Right ventricle myocardium inferior (tissue), 1 donor: ENCODE data around the gene GALNT10. TPM values are rescaled to one million over a fixed set of nuclear protein-coding genes. Genes with fewer than 3 reads are reported as not detected.

Source experiments
- ATAC-seq: fragments of 200-7000 bp; cut with Tn5 transposase; one replicate; pipeline ENCODE4 v1.9.1; 2020; ENCODE audit warnings: mild to moderate bottlenecking, moderate library complexity
- DNase-seq: peaks from one replicate; pipeline ENCODE4 v3.0.0; 2021; ENCODE audit errors: missing footprints
- intact Hi-C: fragments of 100-400 bp; cut with DNase I; formaldehyde crosslinking; loops from one replicate; pipeline ENCODE4 v1.11.0; 2022
- total RNA-seq: library from RNA; stranded (reverse); fragmentation: NEBNext Ultra II Directional; extraction: Animal tissue kit (Norgen Biotek cat#: 25700); gene quantifications from one replicate; pipeline ENCODE4 v1.2.1, GENCODE V29; 2021
- donor health status: DM: no; HTN: yes; CAD: no; lungs with severe emphysema.

Gene GALNT10
- total RNA-seq, 1 donor from 2014 or later = 15.5 TPM

DNA sequence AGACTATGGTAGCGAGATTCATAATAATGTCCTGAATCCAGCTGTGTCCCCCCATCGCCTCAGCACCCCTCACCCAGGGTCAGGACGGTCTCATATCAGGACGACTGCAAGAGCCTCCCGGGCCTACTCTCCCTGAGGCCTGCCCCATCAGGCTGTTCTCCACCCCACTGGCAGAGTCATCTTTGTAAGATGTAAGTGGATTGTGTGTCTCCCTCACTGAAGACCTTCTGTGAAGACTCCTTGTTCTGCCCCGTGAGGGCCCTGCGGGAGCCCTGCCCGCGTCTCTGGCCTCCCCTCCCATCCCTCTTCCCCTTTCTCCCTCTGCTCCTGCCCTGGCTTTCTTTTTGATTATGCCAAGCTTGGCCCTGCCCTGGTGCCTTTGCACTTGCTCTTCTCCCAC is 211.4 kb downstream of the GALNT10 start:
- intact Hi-C loops = no loop called here

DNA sequence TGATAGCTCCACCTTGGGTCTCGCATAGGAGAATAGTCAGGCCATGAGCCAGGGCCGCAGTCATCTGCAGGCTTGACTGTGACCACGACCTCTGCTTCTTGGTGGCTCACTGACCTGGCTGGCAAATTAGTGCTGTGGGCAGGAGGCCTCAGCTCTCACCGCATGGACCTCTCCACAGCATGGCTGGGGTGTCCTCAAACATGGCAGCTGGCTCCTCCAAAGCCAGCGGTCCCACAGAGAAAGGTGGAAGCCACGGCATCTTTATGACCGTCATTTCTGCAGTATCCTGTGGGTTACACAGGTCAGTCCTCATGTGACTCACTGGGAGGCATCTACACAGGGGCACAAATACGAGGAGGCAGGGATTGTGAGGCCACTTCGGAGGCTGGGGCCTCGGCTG is 212.1 kb downstream of the GALNT10 start:
- intact Hi-C loops = no loop called here
- no peak for ATAC-seq
- no peak for DNase-seq

More for the DNA sequence above, 211.4 kb downstream of the GALNT10 start:
- no peak for ATAC-seq
- DNase-seq = no peak

DNA sequence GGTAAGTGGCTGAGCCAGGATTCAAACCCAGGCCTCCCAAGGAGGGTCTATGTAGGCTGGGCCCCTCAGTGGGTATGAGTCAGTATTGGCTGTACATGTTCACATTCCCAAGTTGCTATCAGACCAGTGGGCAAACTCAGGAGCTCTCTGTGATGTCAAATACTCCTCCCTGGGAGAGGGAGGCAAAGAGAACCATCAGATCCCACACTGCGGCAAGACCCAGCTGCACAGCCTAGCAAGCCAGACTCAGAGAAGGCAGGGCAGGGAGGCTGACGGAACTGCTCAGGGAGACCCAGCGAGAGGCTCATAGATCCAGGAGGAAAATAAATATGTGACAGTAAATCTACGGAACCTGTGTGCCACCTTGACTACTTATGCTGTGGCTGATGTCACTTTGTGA is 212.7 kb downstream of the GALNT10 start:
- intact Hi-C loops = no loop called here
- ATAC-seq (no peak), DNase-seq (no peak)

DNA sequence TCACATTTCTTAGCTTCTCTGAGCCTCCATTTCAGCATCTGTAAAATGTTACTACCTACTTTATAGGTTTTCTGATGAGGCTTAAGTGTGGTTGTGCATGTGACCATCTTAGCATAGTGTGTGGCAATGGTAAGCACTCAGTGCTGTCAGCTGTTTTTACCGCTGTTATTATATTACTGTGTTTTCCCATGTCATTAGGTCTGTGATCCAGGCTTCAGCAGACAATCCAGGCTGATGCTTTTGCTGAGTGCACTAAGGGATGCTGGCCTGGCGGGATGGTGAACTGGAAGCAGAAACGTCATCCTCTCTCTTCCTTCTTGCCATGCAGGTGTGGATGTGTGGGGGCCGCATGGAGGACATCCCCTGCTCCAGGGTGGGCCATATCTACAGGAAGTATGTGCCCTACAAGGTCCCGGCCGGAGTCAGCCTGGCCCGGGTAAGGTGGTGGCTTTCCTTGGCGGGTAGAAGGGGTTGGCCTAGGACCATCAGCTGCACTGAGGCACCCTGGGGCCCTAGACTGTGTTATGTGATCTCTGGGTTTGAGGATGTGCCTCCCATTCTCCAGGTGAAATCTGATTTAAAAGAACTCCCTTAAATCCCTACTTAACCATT is 213.3 kb downstream of the GALNT10 start:
- no peak for ATAC-seq
- no peak for DNase-seq
- intact Hi-C loops = loop anchor here (1.0 kb wide), 1 partner anchor 213 kb away; no protein-coding TSS in a partner anchor

DNA sequence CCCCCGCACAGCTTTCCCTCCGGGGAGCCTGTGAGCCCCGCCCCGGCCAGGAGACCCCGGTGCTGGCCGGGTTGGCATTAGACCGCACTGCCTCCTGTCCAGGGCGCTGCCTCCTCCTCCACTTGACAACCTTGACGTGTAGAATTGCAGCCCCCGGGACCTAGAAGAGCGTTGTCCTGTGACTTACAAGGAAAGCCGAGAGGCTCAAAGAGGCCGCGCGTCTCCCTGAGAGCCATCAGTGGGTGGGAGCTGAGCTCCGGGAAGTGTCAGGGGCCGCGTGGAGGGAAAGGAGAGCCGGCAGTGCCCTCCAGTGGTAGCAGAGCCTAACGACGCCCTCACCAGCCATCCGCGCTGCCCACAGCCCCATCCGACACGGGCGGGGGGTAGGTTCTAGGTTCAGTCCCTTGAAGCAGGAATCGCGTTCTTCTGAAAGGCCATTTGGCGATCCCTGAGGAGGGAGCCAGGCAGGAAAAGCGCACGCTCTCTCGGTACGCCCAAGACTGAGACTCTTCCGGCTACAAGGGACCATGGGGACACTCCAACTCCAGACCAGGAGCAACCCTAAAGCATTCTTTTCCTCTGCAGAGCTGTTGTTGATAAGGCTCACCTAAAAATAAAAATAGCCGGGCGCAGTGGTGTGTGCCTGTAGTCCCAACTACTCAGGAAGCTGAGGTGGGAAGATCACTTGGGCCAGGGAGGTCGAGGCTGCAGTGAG is 214.7 kb downstream of the GALNT10 start:
- DNase-seq = peak; percentile 89
- ATAC-seq = peak; percentile 96
- intact Hi-C loops = loop anchor here (1.0 to 5.0 kb wide), 2 partner anchors 333 to 428 kb away; no protein-coding TSS in a partner anchor

DNA sequence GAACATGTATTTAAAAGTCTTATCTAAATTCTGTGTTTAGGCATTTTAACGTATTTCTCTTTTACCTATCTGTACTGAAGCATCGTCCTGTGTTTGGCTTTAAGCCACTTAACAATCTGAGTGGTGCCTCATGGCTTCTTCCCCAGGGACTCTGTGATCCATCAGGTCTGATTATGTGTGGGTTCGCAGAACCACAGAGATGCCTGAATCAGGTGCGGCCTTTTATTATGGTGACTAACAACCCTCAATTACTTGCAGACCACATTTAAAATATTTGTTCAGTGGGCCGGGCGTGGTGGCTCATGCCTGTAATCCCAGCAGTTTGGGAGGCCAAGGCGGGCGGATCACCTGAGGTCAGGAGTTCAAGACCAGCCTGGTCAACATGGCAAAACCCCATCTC is 215.7 kb downstream of the GALNT10 start:
- DNase-seq (no peak), ATAC-seq (no peak)
- intact Hi-C loops = loop anchor here (5.0 kb wide), 1 partner anchor 429 kb away; no protein-coding TSS in a partner anchor

DNA sequence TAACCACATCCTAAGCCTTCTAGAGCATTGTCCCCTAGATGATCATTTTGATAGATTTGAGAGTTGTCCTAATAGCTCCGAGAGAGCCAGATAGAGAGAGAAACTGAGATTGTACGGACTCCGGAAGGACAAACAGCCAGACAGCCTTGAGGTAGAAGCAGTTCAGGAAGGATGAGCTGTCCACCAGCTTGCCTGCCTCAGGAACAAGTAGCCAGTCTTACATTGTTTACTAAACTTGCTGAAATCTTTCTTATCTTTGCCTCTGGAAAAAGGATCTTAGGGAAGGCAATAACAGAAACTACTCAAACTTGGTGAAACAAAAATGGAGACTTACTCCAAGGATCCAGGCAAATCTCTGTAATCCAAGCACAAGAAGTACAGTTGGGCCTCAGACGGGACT is 216.3 kb downstream of the GALNT10 start:
- no peak for ATAC-seq
- intact Hi-C loops = loop anchor here (5.0 kb wide), 1 partner anchor 430 kb away; no protein-coding TSS in a partner anchor
- no peak for DNase-seq

DNA sequence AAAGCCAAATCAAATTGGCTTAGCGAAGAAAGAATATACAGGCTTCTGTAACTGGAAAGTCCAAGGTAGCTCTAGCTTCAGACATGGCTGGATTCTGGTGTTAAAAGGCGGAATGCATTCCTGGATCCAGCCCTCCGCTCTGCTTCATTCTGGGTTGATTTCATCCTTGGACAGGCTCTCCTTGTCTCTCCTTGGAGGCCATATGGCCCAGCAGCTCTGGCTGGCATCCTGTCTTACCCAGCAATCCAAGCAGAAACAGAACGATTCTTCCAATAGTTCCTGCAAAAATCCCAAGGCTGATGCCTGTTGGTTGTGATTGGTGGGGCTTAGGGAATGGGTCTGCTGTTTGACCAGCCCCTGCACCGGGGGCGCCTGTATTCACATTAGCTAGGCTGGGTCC is 218.3 kb downstream of the GALNT10 start:
- ATAC-seq = no peak
- intact Hi-C loops = loop anchor here (5.0 kb wide), 1 partner anchor 432 kb away; no protein-coding TSS in a partner anchor
- no peak for DNase-seq

DNA sequence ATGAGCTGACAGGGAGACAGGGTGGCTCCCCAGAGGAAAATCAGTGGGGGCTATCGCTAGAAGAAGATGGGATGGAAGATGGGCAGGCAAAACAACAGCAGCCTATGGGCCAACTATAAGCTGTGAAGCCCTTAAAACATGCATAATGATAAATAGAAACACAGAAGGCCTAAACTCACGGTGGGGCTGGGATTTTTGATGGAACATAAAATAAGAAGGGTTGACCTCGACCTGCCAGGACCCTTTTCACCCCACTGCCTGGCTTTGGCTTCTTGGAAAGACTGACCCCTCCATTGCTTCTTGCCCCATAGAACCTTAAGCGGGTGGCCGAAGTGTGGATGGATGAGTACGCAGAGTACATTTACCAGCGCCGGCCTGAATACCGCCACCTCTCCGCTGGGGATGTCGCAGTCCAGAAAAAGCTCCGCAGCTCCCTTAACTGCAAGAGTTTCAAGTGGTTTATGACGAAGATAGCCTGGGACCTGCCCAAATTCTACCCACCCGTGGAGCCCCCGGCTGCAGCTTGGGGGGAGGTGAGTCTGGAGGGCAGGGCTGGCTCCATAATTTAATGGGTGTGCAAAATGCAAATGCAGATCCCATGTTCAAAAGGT is 218.8 kb downstream of the GALNT10 start:
- ATAC-seq (no peak), DNase-seq (no peak)
- intact Hi-C loops = loop anchor here (5.0 kb wide), 1 partner anchor 432 kb away; no protein-coding TSS in a partner anchor

DNA sequence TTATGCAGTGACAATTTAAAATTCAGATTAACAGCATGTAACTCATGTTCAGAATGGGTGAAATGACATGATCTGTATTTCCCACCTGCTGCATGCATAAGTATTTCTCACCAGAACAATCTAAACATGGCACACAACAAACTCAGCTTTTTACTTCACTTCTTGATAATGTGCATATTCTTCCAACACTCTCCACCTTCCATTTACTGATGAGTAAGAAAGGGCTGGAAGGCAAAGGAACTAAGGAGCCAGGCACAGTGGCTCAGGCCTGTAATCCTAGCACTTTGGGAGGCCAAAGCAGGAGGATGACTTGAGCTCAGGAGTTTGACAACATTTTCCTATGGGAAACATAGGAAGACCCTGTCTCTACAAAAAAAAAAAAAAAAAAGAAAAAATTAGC is 219.5 kb downstream of the GALNT10 start:
- intact Hi-C loops = no loop called here
- DNase-seq (no peak), ATAC-seq (no peak)

DNA sequence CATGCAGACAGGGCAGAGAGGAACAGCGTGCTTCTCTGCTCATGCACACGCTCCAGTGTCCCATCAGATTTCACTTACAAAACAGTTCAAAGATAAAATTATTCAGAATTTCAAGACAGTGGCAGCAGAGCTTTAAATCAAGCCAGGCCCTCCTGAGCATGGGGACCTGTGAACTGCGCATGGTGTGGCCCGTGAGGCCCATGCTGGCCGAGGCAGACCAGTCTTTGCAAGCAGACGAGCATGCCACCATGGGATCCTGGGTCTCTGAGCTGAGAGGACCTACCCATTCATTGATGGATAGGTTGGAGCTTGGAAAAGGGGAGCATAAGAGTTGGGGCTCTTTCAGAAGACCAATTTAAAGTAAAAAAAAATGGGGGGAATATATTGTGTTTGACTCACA is 220.3 kb downstream of the GALNT10 start:
- ATAC-seq (no peak), DNase-seq (no peak)
- intact Hi-C loops = no loop called here

DNA sequence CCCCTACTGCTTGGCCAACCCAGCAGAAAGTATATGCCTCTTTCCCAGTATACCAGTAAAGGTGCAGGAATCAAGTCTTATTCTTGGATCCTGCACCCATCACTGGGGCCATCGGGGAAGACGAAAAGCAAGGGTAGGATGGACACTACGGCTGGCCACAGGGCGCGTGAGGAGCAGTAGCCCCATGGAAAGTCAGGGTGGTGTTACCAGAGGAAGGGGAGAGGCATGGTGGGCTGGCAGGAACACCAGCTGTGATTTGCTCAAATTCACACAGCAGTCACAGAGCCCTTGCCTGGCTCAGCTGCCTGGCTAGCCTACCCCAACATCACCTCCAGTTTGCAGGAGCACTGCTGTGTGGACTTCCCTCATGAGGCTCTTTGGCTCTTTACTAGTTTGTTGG is 220.8 kb downstream of the GALNT10 start:
- no peak for DNase-seq
- intact Hi-C loops = no loop called here
- no peak for ATAC-seq

DNA sequence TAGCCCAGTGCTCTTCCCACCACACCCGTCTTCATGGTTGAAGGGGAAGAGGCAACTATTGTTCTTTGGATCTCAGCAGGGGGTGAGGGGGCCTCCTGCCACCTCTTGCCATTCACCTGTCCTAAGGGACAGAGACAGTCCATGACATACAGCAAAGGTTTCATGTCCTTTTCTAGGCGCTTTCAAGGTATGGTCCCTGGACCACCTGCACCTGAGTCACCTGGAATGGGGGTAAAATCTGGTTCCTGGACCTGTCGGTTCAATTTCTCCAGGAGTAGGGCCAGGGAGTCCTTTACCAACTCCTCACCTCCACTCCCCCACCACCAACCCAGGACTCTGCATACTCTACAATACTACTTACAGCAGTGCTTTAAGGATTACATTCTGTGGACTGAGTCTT is 221.8 kb downstream of the GALNT10 start:
- intact Hi-C loops = no loop called here
- ATAC-seq (no peak), DNase-seq (no peak)

DNA sequence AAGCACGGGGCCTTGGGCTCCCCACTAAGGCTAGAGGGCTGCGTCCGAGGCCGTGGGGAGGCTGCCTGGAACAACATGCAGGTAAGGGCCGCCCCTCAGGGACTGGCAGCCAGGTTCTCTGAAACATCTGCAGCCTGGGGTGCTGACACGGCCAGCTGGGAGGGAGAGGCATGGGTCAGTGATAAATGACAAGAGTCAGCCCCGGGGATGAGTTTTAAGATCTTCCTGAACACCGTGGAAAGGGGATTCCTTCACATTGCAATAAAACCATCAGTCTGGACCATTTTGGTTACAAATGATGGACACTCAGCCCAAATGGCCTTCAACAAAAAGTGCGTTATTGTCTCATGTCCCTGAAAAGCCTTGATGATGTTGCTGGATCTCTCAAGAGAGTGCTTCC is 222.4 kb downstream of the GALNT10 start:
- no peak for DNase-seq
- intact Hi-C loops = no loop called here
- no peak for ATAC-seq

DNA sequence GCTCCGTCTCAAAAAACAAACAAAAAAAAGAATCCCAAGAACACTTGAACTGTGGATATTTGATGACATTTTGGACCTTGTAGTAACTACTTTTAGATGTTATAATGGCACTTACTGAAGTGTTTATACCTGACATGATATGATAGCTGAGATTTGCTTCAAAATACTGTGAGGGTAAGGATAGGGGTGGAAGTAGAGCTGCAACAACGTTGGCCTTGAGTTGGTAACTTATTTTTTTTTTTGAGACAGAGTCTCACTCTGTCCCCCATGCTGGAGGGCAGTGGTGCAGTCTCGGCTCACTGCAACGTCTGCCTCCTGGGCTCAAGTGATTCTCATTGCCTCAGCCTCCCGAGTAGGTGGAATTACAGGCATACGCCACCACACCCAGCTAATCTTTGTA is 224.6 kb downstream of the GALNT10 start:
- ATAC-seq = no peak
- intact Hi-C loops = no loop called here
- no peak for DNase-seq

DNA sequence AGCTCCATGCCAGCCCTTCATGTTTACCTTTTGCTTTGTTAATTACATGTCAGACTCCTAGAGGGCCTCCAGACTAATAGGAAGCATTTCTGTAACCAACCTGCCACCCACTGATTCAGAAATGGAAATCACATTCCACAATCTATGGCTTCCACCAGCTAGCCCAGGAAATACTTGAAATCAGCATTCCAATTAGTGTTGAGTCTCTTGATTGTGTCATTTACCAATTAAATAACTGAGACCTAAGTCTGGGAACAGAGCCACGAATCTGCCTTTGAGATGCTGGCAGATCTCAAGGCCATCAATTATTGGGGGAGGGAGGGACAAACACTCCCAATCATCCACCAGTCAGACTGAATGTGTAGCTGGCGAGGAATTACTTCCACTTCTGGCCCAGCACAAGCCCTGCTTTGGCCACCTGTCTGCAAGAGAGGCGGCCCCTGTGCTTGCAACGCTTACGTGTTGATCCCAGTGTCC is 227.8 kb downstream of the GALNT10 start:
- intact Hi-C loops = no loop called here
- ATAC-seq = no peak
- DNase-seq = no peak

DNA sequence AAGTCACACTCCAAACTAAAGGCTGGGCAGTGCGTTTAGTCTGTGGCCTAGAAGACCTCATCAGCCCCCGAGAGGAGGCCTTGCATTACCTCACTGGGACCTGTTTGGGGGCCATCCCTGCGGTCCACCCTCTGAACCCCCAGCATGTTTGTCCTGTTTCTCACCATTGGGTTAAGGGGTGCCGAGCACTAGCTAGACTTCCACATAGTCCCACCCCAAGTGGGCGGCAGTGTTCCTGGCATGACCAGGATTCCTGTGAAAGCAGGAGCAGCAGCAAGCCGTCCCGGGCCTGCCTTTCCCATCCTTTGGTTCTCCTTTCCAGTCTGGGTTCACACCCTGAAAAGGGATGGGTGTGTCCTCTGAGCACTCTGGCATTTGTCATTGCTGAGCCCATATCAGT is 228.7 kb downstream of the GALNT10 start:
- intact Hi-C loops = no loop called here
- ATAC-seq (no peak), DNase-seq (no peak)

DNA sequence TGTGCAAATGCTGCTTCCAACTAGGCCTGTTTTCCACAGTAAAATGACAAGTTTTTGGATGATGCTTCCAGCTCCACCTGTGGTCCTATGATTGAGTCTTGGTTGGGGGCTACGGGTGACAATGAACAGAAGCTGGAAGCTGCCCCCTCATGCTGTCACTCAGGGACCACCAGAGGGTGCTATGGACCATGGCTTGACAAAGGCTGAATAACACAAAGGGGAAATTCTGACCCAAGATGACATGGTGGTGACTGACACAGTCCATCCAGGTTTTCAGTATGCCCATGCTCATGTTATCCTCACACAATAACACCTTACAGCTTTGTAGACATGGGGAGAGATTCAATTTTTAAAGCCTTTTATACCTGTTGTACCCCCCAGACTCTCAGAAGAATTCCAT is 231.3 kb downstream of the GALNT10 start:
- ATAC-seq (no peak), DNase-seq (no peak)
- intact Hi-C loops = no loop called here

DNA sequence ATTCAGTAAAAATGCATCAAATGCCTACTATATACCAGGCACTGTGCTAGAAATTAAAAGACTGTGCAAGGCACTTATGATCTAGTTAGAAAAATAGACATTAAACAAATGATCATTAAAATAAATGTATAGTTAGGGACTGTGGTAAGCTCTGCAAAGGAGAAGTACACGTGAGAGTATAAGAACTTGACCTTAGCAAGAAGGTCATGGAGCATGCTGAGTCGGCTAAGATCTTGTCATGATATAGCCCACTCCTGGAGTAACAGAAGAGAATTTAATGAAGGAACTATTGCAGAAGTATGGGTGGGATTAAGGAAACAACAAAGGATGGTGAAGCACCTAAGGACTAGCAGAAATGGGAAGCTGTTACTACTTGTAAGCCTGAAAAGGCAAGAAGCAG is 231.8 kb downstream of the GALNT10 start:
- intact Hi-C loops = no loop called here
- DNase-seq (no peak), ATAC-seq (no peak)

DNA sequence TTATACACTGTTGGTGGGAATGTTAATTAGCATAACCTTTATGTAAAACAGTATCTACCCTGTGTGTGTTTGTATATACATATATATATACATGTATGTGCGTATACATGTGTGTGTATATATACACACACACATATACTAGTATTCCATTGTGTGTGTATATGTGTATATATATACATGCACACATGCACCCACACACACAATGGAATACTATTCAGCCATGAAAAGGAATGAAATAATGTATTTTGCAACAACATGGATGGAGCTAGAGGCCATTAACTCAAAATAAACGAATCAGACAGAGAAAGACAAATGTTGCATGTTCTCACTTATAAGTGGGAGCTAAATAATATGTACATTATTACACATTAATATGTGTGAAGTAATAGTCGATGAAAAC is 237.7 kb downstream of the GALNT10 start:
- DNase-seq (no peak), ATAC-seq (no peak)
- intact Hi-C loops = no loop called here
